Activated CD4-positive, alpha-beta T cell treated with anti-CD3 and anti-CD28 coated beads, Interleukin-2, amount 50 U/mL, for 48 hours (primary cell): Measurements from ENCODE around the gene RSPO3.
"Not testable (repeated sequence)": the region's sequence is repeated elsewhere in the genome, so short reads cannot be mapped to it uniquely, and the experiment has no call there.

Experiments
- DNase-seq, 2 experiments: peaks; one replicate each; pipeline ENCODE4 v3.0.0-alpha.2; 2020

The RSPO3 gene

DNA sequence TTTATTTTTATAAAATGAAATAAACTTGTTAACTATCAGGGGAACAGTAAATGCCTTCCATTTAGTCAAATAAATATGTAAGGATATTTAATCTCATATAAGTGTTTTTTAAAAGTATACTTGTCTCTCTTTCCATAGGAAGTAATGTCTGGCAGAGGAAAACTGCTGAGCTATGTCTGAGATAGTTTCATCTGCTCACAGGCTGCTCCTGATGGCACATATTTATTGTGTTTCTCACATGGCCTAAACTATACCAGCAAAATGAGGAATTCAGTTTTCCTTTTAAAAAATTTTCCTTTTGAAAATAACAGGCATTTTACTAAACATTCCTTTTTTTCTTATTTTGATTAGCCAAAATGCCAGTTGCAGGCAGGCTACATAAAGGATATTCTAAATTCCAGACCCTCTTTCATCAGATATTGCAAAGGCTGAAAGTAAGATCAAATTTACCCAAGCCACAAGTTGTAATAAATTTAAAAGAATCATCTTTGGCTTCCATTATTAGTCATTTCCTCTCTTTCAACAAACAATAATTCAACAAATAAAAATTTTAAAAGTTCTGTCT is 88.1 kb downstream of the RSPO3 start:
- DNase-seq = no peak

GRCh38 chr6:127207591-127208120 is 89.2 kb downstream of the RSPO3 start:
- no peak for DNase-seq

DNA sequence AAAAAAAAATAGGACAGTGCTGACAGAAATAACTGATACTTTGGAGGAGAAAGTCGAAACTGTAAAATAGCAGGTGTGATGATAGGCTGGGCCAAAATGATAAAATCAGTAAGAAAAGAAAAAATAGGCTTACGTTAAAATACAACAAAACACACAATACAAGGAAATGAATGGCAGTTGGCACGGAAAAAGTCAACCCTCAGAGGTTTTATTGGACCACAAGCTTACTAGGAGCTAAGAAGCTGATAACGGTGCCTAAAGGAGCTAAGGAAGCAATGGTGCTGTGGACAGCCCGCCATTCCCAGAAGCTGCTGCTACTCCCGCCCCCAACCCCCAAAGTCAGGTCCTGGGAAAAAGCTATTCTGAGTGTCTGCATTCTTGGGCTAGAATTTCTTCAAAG is 92.3 kb downstream of the RSPO3 start:
- DNase-seq = no peak

- DNase-seq = no peak
These were observed 93.9 kb downstream of the RSPO3 start for GRCh38 chr6:127212376-127212775.

- not testable (repeated sequence) for DNase-seq
These were observed 95.6 kb downstream of the RSPO3 start for GRCh38 chr6:127214032-127214431.

- not testable (repeated sequence) for DNase-seq
These were observed 96.1 kb downstream of the RSPO3 start for GRCh38 chr6:127214531-127214930.

DNA sequence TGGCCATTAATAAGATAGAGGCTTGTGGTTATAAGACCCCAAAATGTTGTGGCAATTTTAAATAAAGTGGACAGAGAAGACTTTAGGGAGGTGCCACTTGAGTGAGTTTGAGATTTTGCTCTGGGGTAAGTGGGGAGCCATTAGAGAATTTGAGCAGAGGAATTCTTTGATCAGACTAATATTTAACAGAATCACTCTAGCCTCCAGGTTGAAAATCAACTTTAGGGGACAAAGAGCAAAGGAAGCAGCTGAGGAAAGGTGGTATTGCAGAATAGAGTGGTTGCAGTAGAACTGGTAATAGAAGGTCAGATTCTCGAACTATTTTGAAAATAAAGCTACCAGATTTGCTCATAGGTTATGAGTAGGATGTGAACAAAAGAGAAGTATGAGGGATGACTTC is 97.5 kb downstream of the RSPO3 start:
- no peak for DNase-seq

- no peak for DNase-seq
These were observed 98.6 kb downstream of the RSPO3 start for GRCh38 chr6:127216810-127217789.

DNA sequence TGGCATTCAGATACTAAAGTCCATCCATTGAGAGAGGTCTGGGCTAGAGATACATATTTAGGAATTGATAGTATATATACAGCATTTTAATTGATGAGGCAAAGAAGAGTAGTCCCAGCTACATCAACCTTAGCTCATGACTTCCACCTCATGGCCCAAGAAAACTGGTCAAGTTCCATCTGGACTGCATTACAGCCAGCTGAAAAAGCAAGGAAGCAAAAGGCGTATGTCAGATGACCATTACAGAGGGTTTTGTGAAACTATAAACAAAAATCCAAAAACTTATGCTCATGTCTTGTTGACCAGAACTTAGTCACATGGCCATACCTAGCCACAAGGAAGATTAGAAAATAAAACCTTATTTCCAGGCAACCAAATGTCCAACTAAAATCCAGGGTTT is 101.4 kb downstream of the RSPO3 start:
- no peak for DNase-seq

DNA sequence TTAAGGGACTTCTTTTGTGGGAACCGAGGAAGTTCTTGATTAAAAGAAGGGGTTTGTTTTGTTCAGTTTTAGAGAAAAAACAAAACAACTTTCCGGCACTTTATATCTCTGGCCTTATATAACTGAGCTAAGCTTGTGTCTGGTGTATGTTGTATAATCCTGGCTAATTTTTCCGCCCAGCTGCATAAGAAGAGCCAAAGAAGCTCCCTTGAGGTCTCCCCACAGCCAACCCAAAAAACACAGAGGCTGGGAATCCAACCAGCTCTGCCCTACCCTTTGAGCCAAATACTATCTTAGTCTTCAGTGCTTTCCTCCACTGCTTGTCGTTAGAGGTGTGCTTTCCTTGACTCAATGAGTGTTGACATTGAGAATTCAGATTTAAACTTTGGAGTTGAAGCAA is 102.7 kb downstream of the RSPO3 start:
- DNase-seq = no peak

- no peak for DNase-seq
These were observed 103.9 kb downstream of the RSPO3 start for GRCh38 chr6:127222418-127222817.

DNA sequence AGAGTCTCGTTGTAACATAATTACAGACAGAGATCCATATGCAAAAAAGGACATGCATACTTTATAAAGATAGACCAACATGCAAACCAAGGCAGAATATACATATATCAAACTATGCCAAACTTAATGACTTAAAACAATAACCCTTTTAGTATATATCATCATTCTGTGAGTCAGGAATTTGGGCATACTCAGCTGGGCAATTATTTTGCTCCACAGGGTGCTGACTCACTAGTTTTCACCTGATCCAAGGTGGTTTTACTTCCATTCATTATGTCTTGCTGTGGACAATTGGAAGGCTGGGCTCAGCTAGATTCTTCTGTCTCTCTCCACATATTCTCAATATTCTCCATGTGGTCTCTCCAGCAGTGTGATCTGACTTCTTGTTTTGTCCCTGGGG is 107.0 kb downstream of the RSPO3 start:
- no peak for DNase-seq

- not testable (repeated sequence) for DNase-seq
These were observed 115.3 kb downstream of the RSPO3 start for GRCh38 chr6:127233819-127234218.

DNA sequence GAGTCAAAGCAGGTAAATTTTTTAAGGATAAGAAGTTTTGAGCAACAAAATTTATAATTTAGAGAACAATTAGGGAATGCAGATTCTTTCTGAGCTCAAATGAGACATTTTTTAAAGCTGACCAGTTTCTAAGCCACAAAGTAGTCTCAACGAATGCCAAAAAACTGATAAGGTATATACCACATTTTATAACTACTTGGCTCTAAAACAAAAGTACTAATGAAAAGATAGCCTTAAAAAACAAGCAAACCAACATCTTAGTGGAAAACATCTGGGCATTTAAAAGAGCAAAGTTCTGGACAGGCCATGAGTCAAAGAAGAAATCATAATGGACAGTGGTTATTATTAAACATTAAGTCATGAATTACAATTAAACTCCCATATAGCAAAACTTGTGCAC is 125.0 kb downstream of the RSPO3 start:
- DNase-seq = no peak
